ENCODE results near the gene HOOK2. TPM values are rescaled to one million over a fixed set of nuclear protein-coding genes. Genes with fewer than 3 reads are reported as not detected.

The HOOK2 gene
- total RNA-seq, 2 donors from 2014 or later, result 22.6 to 102 TPM

DNA sequence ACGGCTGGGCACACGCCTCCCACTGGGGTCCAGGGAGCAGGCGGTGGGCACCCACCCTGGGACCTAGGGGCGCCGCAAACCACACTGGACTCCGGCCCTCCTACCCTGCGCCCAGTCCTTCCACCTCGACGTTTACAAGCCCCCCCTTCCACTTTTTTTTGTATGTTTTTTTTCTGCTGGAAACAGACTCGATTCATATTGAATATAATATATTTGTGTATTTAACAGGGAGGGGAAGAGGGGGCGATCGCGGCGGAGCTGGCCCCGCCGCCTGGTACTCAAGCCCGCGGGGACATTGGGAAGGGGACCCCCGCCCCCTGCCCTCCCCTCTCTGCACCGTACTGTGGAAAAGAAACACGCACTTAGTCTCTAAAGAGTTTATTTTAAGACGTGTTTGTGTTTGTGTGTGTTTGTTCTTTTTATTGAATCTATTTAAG, 17.5 kb upstream of the HOOK2 start:
- Histone ChIP-seq H3K9me3 (no peaks in the 10 kb centered on the region), H3K27me3 (replicated peaks; ENCODE audit: insufficient read depth) (no peaks in the 10 kb centered on the region), H3K4me1 (ENCODE audit: control insufficient read depth in 1 of 2, low read depth in 2 of 2) (peaks cover 13 to 37% of the 10 kb centered on the region in 2 donors), H3K27ac (peak overlapping the region; percentile 99 to 100), H3K36me3 (no peaks in the 10 kb centered on the region), H3K4me3 (peak overlapping the region; percentile 91)
- TF ChIP-seq, protein P1, sequence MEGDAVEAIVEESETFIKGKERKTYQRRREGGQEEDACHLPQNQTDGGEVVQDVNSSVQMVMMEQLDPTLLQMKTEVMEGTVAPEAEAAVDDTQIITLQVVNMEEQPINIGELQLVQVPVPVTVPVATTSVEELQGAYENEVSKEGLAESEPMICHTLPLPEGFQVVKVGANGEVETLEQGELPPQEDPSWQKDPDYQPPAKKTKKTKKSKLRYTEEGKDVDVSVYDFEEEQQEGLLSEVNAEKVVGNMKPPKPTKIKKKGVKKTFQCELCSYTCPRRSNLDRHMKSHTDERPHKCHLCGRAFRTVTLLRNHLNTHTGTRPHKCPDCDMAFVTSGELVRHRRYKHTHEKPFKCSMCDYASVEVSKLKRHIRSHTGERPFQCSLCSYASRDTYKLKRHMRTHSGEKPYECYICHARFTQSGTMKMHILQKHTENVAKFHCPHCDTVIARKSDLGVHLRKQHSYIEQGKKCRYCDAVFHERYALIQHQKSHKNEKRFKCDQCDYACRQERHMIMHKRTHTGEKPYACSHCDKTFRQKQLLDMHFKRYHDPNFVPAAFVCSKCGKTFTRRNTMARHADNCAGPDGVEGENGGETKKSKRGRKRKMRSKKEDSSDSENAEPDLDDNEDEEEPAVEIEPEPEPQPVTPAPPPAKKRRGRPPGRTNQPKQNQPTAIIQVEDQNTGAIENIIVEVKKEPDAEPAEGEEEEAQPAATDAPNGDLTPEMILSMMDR (IDR thresholded peaks at IDR 0.05), result no peak
- no peak for DNase-seq (ENCODE audit: low spot score)
- ATAC-seq (ENCODE audit: insufficient number of reproducible peaks, low FRiP score, low read depth), result no peak

DNA sequence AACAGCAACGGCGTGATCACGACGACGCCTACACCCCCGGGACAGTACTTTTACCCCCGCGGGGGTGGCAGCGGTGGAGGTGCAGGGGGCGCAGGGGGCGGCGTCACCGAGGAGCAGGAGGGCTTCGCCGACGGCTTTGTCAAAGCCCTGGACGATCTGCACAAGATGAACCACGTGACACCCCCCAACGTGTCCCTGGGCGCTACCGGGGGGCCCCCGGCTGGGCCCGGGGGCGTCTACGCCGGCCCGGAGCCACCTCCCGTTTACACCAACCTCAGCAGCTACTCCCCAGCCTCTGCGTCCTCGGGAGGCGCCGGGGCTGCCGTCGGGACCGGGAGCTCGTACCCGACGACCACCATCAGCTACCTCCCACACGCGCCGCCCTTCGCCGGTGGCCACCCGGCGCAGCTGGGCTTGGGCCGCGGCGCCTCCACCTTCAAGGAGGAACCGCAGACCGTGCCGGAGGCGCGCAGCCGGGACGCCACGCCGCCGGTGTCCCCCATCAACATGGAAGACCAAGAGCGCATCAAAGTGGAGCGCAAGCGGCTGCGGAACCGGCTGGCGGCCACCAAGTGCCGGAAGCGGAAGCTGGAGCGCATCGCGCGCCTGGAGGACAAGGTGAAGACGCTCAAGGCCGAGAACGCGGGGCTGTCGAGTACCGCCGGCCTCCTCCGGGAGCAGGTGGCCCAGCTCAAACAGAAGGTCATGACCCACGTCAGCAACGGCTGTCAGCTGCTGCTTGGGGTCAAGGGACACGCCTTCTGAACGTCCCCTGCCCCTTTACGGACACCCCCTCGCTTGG, 16.9 kb upstream of the HOOK2 start:
- Histone ChIP-seq H3K27me3 (replicated peaks; ENCODE audit: insufficient read depth) (no peaks in the 10 kb centered on the region), H3K4me1 (ENCODE audit: control insufficient read depth in 1 of 2, low read depth in 2 of 2) (peaks cover 19 to 44% of the 10 kb centered on the region in 2 donors), H3K27ac (peak overlapping the region; percentile 99 to 100), H3K4me3 (peak overlapping the region; percentile 91), H3K36me3 (no peaks in the 10 kb centered on the region), H3K9me3 (no peaks in the 10 kb centered on the region)
- ATAC-seq (ENCODE audit: insufficient number of reproducible peaks, low FRiP score, low read depth) (no peak), DNase-seq (ENCODE audit: low spot score) (no peak)
- TF ChIP-seq, protein P1 (IDR thresholded peaks at IDR 0.05), result no peak

DNA sequence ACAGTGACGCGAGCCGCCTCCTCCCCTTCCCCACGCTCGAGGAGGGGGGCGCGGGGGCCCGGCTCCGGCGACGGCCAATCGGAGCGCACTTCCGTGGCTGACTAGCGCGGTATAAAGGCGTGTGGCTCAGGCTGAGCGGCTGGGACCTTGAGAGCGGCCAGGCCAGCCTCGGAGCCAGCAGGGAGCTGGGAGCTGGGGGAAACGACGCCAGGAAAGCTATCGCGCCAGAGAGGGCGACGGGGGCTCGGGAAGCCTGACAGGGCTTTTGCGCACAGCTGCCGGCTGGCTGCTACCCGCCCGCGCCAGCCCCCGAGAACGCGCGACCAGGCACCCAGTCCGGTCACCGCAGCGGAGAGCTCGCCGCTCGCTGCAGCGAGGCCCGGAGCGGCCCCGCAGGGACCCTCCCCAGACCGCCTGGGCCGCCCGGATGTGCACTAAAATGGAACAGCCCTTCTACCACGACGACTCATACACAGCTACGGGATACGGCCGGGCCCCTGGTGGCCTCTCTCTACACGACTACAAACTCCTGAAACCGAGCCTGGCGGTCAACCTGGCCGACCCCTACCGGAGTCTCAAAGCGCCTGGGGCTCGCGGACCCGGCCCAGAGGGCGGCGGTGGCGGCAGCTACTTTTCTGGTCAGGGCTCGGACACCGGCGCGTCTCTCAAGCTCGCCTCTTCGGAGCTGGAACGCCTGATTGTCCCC, 16.1 kb upstream of the HOOK2 start, which contains the start of gene JUNB:
JUNB (plus strand) TSS at position 142 of the 706 bp plus-strand sequence; CDS start at position 428, 286 bp downstream.
- Histone ChIP-seq H3K4me3 (peak within 1 kb of the TSS; percentile 91), H3K4me1 (ENCODE audit: control insufficient read depth in 1 of 2, low read depth in 2 of 2) (peaks cover 26 to 50% of the 10 kb centered on the region in 2 donors), H3K9me3 (no peaks in the 10 kb centered on the region), H3K27ac (peak within 1 kb of the TSS; percentile 99 to 100), H3K27me3 (replicated peaks; ENCODE audit: insufficient read depth) (no peaks in the 10 kb centered on the region), H3K36me3 (no peaks in the 10 kb centered on the region)
- TF ChIP-seq, protein P1 (IDR thresholded peaks at IDR 0.05), result peak; percentile 11
- DNase-seq (ENCODE audit: low spot score), result peak; percentile 88
- ATAC-seq (ENCODE audit: insufficient number of reproducible peaks, low FRiP score, low read depth), result peak; percentile 23

DNA sequence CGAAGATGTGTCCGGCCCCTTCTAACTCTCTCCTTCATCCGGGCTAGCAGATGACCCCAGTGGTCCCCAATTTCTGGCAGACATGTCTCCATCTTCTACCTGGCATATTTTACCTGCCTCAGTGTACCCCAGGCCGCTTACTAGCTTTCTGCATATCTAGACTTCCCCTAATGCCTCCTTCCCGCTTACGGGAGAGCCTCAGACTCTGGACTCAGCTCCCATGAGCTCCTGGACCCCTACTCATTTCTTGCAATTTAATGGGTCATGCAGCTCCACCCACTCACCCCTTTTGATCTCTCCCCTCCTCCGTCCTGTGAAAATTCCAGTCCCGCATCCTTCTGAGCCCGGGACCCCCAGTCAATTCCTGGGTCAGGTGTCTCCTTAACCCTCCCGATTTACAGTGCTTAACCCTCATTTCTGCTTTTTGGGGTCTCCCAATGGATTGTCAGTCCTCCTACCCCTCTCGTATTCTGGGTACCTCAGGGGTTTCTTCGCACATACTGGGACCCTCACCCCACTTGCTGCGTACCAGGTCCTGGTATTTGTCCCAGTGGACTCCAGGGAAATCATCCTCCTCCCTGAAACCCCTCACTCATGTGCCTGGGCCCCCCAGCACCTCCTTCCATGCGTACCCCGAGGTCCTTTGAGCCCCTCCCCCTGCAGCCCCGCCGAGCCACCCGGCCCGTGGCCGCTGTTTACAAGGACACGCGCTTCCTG, 15.4 kb upstream of the HOOK2 start:
- TF ChIP-seq, protein P1 (IDR thresholded peaks at IDR 0.05), result no peak
- Histone ChIP-seq H3K4me3 (peak overlapping the region; percentile 91), H3K27ac (peak overlapping the region; percentile 99 to 100), H3K36me3 (no peaks in the 10 kb centered on the region), H3K4me1 (ENCODE audit: control insufficient read depth in 1 of 2, low read depth in 2 of 2) (peaks cover 33 to 50% of the 10 kb centered on the region in 2 donors), H3K9me3 (no peaks in the 10 kb centered on the region), H3K27me3 (replicated peaks; ENCODE audit: insufficient read depth) (no peaks in the 10 kb centered on the region)
- no peak for DNase-seq (ENCODE audit: low spot score)
- ATAC-seq (ENCODE audit: insufficient number of reproducible peaks, low FRiP score, low read depth), result no peak
